CD4-positive, alpha-beta T cell (primary cell): ENCODE results near the gene CCL3. TPM values are rescaled to one million over a fixed set of nuclear protein-coding genes. Genes with fewer than 3 reads are reported as not detected.
"Not testable (repeated sequence)": the region's sequence is repeated elsewhere in the genome, so short reads cannot be mapped to it uniquely, and the experiment has no call there.

Source experiments
- ATAC-seq: fragments of 200-7000 bp; cut with Tn5 transposase; one replicate; pipeline ENCODE4 v1.10.0; 2022; ENCODE audit warnings: mild to moderate bottlenecking; ENCODE audit not compliant: poor library complexity
- CTCF ChIA-PET: fragments of 350-600 bp; sonication (Branson Sonifier 250); formaldehyde crosslinking; loops from one replicate; lab custom pipeline; 2021; ENCODE audit warnings: antibody characterized with exemption, inconsistent platforms; lab: Charles Lee
- POLR2A ChIA-PET: fragments of 350-600 bp; sonication (Branson Sonifier 250); formaldehyde crosslinking; loops from one replicate; lab custom pipeline; 2021; ENCODE audit warnings: antibody characterized with exemption, inconsistent platforms; lab: Charles Lee
- DNase-seq, 14 experiments: peaks; one replicate each; pipeline ENCODE4 v3.0.0-alpha.2; 2013 to 2020; ENCODE audit warnings: mixed read lengths in 2 of 14
- H3K27ac ChIP-seq, 2 donors: one replicate each; pipeline versions ENCODE4 v1.5.1 to v1.7.0; 2013; ENCODE audit warnings: low read length in 2 of 2, low read depth in 1 of 2, mild to moderate bottlenecking in 1 of 2
- H3K27me3 ChIP-seq, 2 experiments: 1 replicate in 1 of 2; 2 replicates in 1 of 2; pipeline versions ENCODE4 v1.6.1 to v1.7.0; 2013; ENCODE audit warnings: low read length in 2 of 2, control low read depth in 1 of 2, mild to moderate bottlenecking in 1 of 2, moderate library complexity in 1 of 2; ENCODE audit not compliant: insufficient read depth in 2 of 2, control insufficient read depth in 1 of 2
- H3K36me3 ChIP-seq: one replicate; pipeline ENCODE4 v1.6.1; 2013; ENCODE audit warnings: low read length, control low read depth; ENCODE audit not compliant: insufficient read depth
- H3K4me1 ChIP-seq: one replicate; pipeline ENCODE4 v1.6.1; 2013; ENCODE audit warnings: low read length, control low read depth; ENCODE audit not compliant: insufficient read depth
- H3K4me3 ChIP-seq: one replicate; pipeline ENCODE4 v1.5.1; 2013; ENCODE audit warnings: mild to moderate bottlenecking, low read length, moderate library complexity
- H3K9me3 ChIP-seq, 2 experiments: 1 replicate in 1 of 2; 2 replicates in 1 of 2; pipeline versions ENCODE4 v1.6.1 to v1.7.0; 2013; ENCODE audit warnings: low read length in 2 of 2, mild to moderate bottlenecking in 2 of 2, control low read depth in 1 of 2, moderate library complexity in 1 of 2; ENCODE audit not compliant: control insufficient read depth in 1 of 2, insufficient read depth in 1 of 2
- H3K27ac Mint-ChIP-seq: one replicate; pipeline ENCODE4 v1.8.0; 2020; ENCODE audit warnings: mixed read lengths
- H3K27me3 Mint-ChIP-seq: one replicate; pipeline ENCODE4 v1.8.0; 2021; ENCODE audit warnings: mixed read lengths
- H3K36me3 Mint-ChIP-seq: one replicate; pipeline ENCODE4 v1.8.0; 2021; ENCODE audit warnings: low read depth, mixed read lengths
- H3K4me1 Mint-ChIP-seq: one replicate; pipeline ENCODE4 v1.8.0; 2021; ENCODE audit warnings: low read depth, mixed read lengths
- H3K4me3 Mint-ChIP-seq: one replicate; pipeline ENCODE4 v1.8.0; 2020; ENCODE audit warnings: mild to moderate bottlenecking, mixed read lengths
- H3K9me3 Mint-ChIP-seq: one replicate; pipeline ENCODE4 v1.8.0; 2020; ENCODE audit warnings: mixed read lengths
- intact Hi-C, 2 experiments: fragments of 100-400 bp; cut with DNase I in 1 of 2; cut with micrococcal nuclease in 1 of 2; formaldehyde crosslinking; loops; one replicate each; pipeline versions ENCODE4 v1.15.1 to v1.9.0; 2023 to 2025; cut with DNase I, micrococcal nuclease
- total RNA-seq, 174 experiments: library from RNA in 2 of 174; stranded (reverse) in 2 of 174; gene quantifications; one replicate each; pipeline ENCODE4 v1.2.3 and lab custom pipeline; 2021 to 2026
- TF ChIP-seq, protein P1 (sequence below): fragments of 200-600 bp; IDR thresholded peaks from one replicate; pipeline ENCODE4 v1.8.0; 2022; ENCODE audit warnings: antibody characterized with exemption, mild to moderate bottlenecking

The CCL3 gene
- total RNA-seq, 2 experiments from 2014 or later, result 0.78 to 1.0 TPM

DNA sequence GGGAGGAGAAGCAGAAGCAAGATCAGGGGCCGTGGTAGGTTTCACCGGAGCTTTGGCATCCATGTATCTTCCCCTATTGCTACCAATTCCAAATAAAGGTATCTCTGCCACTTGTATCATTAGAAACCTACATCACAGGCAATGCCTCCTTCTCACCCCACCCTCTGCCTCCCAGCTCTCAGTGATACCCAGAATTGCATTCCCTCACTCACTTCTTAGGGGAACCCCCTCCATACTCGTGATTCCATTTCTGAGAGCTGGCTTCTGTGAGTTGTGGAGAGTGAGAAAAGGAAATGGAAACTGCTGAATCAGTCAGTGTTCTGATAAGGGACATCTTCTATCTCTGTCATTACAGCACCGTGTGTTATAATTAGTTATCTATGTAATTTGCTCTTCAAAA lies 2.3 kb upstream of the CCL3 start:
- intact Hi-C loops, result no loop called here
- ATAC-seq, result no peak
- H3K4me1 ChIP-seq, result peaks cover 3% of the 10 kb centered on the region

GRCh38 chr17:36089339-36089865 lies 541 bp downstream of the CCL3 start:
- H3K27ac ChIP-seq, result no peak overlapping the region
- ChIA-PET POLR2A (no interaction called here), CTCF (no interaction called here)
- H3K27ac Mint-ChIP-seq, result no peak overlapping the region
- H3K36me3 ChIP-seq, result no peaks in the 10 kb centered on the region
- H3K4me1 Mint-ChIP-seq, result no peaks in the 10 kb centered on the region
- H3K9me3 ChIP-seq, result no peaks in the 10 kb centered on the region
- DNase-seq (no peak), ATAC-seq (no peak)
- peaks cover 0 to 17% of the 10 kb centered on the region in 2 experiments for H3K27me3 ChIP-seq
- intact Hi-C loops, result no loop called here
- H3K4me3 Mint-ChIP-seq, result no peak overlapping the region
- no peak overlapping the region for H3K4me3 ChIP-seq
- peaks cover 6% of the 10 kb centered on the region for H3K4me1 ChIP-seq
- TF ChIP-seq, protein P1, sequence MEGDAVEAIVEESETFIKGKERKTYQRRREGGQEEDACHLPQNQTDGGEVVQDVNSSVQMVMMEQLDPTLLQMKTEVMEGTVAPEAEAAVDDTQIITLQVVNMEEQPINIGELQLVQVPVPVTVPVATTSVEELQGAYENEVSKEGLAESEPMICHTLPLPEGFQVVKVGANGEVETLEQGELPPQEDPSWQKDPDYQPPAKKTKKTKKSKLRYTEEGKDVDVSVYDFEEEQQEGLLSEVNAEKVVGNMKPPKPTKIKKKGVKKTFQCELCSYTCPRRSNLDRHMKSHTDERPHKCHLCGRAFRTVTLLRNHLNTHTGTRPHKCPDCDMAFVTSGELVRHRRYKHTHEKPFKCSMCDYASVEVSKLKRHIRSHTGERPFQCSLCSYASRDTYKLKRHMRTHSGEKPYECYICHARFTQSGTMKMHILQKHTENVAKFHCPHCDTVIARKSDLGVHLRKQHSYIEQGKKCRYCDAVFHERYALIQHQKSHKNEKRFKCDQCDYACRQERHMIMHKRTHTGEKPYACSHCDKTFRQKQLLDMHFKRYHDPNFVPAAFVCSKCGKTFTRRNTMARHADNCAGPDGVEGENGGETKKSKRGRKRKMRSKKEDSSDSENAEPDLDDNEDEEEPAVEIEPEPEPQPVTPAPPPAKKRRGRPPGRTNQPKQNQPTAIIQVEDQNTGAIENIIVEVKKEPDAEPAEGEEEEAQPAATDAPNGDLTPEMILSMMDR, result no peak
- no peaks in the 10 kb centered on the region for H3K36me3 Mint-ChIP-seq
- H3K9me3 Mint-ChIP-seq, result no peaks in the 10 kb centered on the region
- peaks cover 28% of the 10 kb centered on the region for H3K27me3 Mint-ChIP-seq

More for the DNA sequence above, 2.3 kb upstream of the CCL3 start:
- no peak overlapping the region for H3K27ac ChIP-seq
- H3K27me3 Mint-ChIP-seq, result peaks cover 28% of the 10 kb centered on the region
- peak in 2 of 14 experiments; percentile 48 to 57 for DNase-seq
- H3K27me3 ChIP-seq, result peaks cover 0 to 17% of the 10 kb centered on the region in 2 experiments
- no peaks in the 10 kb centered on the region for H3K4me1 Mint-ChIP-seq
- H3K9me3 ChIP-seq, result no peaks in the 10 kb centered on the region
- no peak overlapping the region for H3K4me3 ChIP-seq
- POLR2A ChIA-PET, result no interaction called here
- H3K36me3 ChIP-seq, result no peaks in the 10 kb centered on the region
- H3K4me3 Mint-ChIP-seq, result no peak overlapping the region
- H3K9me3 Mint-ChIP-seq, result no peaks in the 10 kb centered on the region
- no peaks in the 10 kb centered on the region for H3K36me3 Mint-ChIP-seq
- CTCF ChIA-PET, result no interaction called here
- TF ChIP-seq, protein P1, result no peak
- no peak overlapping the region for H3K27ac Mint-ChIP-seq

DNA sequence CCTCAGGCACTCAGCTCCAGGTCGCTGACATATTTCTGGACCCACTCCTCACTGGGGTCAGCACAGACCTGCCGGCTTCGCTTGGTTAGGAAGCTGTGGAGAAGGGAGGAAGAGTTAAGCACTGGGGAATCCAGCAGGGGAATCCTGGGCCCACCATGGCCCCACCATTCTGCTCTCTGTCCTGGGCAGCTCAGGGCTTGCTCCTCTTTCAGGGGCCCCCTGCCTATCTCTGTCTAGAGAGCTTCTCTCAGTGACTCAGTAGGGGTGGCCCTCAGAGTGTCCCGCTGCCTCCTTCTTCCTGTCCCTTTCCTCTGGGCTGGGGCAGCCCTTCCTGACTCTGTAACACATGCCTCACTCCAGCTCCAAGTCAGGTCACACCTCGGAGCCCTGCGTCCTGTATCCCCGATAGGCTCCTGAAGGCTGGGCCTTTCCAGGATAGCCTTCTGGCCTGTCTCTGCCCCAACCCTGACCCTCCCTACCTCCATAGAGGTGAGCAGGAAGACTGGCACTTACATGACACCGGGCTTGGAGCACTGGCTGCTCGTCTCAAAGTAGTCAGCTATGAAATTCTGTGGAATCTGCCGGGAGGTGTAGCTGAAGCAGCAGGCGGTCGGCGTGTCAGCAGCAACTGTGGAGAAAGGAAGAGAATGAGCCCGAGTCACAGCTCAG lies 1.1 kb downstream of the CCL3 start:
- peak overlapping the region in 1 of 2 donors; percentile 35 for H3K27ac ChIP-seq
- no peak overlapping the region for H3K27ac Mint-ChIP-seq
- POLR2A ChIA-PET, result no interaction called here

DNA sequence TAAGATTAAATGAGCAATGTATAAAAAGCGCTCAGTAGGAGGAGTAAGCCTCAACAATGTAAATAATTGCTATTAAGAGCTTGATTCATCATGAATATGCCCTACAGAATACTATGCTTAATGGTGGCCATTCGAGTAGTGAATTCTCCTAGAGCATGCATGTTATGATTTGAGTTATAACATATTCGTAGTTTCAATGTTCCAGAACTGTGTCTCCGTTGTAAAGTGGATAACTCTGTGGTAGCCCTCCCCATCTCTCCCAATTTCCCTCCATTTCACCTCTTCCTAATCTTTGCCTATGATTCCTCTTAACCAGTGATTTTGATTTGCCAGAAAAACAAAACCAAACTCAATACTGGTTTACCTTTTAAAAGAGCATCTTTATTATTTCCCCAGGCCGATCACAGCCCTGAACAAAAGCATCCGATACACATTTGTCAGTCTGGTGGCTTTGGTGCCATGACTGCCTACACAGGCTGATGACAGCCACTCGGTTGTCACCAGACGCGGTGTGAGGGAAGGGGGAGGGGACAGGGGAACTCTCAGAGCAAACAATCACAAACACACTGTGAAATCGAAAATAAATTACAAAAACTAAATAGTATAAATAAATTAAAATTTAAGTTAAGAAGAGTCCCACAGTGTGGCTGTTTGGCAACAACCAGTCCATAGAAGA lies 1.9 kb downstream of the CCL3 start:
- peak overlapping the region in 1 of 2 donors; percentile 35 for H3K27ac ChIP-seq
- H3K27me3 ChIP-seq, result peaks cover 0 to 17% of the 10 kb centered on the region in 2 experiments
- H3K27me3 Mint-ChIP-seq, result peaks cover 22% of the 10 kb centered on the region
- intact Hi-C loops, H3K4me1 ChIP-seq, H3K27ac Mint-ChIP-seq, H3K4me3 ChIP-seq, CTCF ChIA-PET, H3K36me3 Mint-ChIP-seq, POLR2A ChIA-PET, H3K4me3 Mint-ChIP-seq, H3K9me3 Mint-ChIP-seq, ATAC-seq, H3K4me1 Mint-ChIP-seq, H3K9me3 ChIP-seq, H3K36me3 ChIP-seq: not testable (repeated sequence)
- peak in 1 of 14 experiments; percentile 65 for DNase-seq

More for the DNA sequence above, 1.1 kb downstream of the CCL3 start:
- no peaks in the 10 kb centered on the region for H3K36me3 Mint-ChIP-seq
- H3K9me3 Mint-ChIP-seq, result no peaks in the 10 kb centered on the region
- TF ChIP-seq, protein P1, result no peak
- H3K4me3 Mint-ChIP-seq, result no peak overlapping the region
- Histone ChIP-seq H3K9me3 (no peaks in the 10 kb centered on the region), H3K4me3 (no peak overlapping the region), H3K27me3 (peaks cover 0 to 17% of the 10 kb centered on the region in 2 experiments), H3K36me3 (no peaks in the 10 kb centered on the region), H3K4me1 (peaks cover 6% of the 10 kb centered on the region)
- ATAC-seq (no peak), DNase-seq (peak in 2 of 14 experiments; percentile 25 to 37)
- intact Hi-C loops, result no loop called here
- CTCF ChIA-PET, result no interaction called here
- H3K27me3 Mint-ChIP-seq, result peaks cover 28% of the 10 kb centered on the region
- no peaks in the 10 kb centered on the region for H3K4me1 Mint-ChIP-seq

- H3K36me3 Mint-ChIP-seq, H3K36me3 ChIP-seq, intact Hi-C loops, H3K9me3 Mint-ChIP-seq, H3K4me3 Mint-ChIP-seq, DNase-seq, H3K9me3 ChIP-seq, H3K4me1 ChIP-seq, H3K27ac ChIP-seq, H3K4me3 ChIP-seq, ATAC-seq, H3K27ac Mint-ChIP-seq, POLR2A ChIA-PET, H3K4me1 Mint-ChIP-seq: not testable (repeated sequence)
- H3K27me3 ChIP-seq, result peaks cover 0 to 17% of the 10 kb centered on the region in 2 experiments
- peaks cover 22% of the 10 kb centered on the region for H3K27me3 Mint-ChIP-seq
- CTCF ChIA-PET, result interaction anchor here (1.7 kb wide), 1 partner anchor 15 kb away, joined by 4 read pairs; no protein-coding TSS in a partner anchor
Measured at GRCh38 chr17:36087471-36087870, 2.5 kb downstream of the CCL3 start.
